ENCODE data around the gene AGRN.

Gene AGRN

DNA sequence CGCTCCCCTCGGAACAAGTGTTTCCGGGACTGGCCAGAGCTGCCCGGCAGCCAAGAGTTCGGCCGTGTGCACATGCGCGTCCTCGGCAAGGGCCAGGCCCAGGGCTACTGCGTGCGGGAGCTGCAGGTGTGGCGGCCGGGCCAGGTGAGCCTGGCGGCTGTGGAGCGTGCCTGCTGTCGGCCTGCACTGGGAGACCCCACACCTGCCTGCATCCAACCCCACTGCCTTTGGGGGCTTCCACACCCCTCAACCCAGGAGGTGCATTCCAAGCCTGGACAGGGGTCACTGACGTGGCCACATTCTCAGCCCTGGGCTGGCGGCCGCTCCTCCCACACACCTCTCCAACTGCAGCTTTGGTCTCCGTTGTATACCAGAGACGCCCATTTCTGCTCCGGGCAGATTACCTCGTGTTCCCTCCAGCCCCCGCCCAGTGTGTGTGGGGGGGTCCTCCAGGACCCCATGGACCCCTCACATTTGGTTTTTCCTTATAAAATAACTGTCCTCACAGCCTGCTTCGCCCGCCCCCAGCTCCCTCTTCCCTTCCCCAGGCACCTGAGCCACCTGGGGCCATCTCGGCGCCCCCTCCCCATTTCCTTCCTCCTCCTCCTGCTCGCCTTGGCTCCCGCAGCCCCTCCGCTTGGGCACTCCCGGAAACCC is 48.1 kb downstream of the AGRN start:
- TF ChIP-seq ZFX (IDR thresholded peaks at IDR 0.05) (no peak; the same call in 1 of the 2 replicates), CTCF (conservative IDR thresholded peaks at IDR 0.05) (no peak)
- peak overlapping the region; percentile 75 for H3K27ac ChIP-seq

- TF ChIP-seq CTCF (conservative IDR thresholded peaks at IDR 0.05) = no peak
- no peak for TF ChIP-seq ZFX (IDR thresholded peaks at IDR 0.05)
- peak overlapping the region; percentile 75 for H3K27ac ChIP-seq
Measured at GRCh38 chr1:1068517-1069055, 48.7 kb downstream of the AGRN start.

- TF ChIP-seq CTCF (conservative IDR thresholded peaks at IDR 0.05) = no peak
- TF ChIP-seq ZFX (IDR thresholded peaks at IDR 0.05) = no peak
- H3K27ac ChIP-seq = peak overlapping the region; percentile 75
Measured at GRCh38 chr1:1069056-1069710, 49.3 kb downstream of the AGRN start.

DNA sequence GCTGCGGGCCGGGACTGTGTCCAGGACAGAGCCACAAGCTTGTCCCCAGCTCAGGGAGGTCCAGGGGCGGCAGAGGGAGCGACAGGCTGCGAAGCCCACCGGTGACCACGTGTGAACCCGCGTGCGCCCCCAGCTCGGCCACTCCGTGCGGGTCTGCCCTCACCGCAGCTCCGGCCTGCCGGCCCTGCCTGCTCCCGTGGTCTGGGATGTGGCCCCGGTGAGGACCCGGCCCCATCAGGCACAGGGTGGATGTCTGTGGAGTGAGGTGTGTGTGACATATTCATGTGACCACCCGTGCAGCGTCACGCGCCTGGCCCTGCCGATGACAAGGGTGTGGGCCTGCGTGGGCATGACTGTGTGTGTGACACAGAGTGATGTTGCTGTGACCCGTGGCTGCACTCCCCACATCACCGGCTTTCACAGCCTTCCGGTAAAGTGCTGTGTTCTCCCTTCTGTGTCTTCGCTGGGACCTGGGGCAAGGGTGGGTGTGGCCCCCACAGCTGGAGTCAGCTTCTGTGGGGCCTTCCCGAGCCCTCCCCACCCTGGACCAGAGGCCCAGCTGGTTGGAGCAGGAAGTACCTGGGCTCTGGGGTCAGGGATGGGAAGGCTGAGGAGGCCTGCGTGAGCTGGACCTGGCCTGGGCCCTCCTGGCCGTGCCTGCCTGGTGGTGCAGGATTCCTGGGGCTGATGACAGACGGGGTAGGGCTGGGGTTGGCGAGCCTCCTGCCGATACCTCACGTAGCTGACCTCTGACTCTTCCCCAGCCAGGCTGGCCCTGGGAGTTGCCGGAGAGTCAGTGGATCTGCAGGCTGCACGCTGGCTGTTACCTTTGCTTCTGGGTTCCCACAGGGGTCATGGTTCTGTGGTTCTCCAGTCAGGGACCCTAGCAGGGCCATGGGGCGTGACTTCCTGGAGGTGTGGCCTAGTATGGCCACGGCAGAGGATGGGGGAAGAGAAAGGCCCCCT is 50.1 kb downstream of the AGRN start:
- TF ChIP-seq CTCF (conservative IDR thresholded peaks at IDR 0.05) (no peak), ZFX (IDR thresholded peaks at IDR 0.05) (no peak)
- peak overlapping the region; percentile 75 for H3K27ac ChIP-seq

DNA sequence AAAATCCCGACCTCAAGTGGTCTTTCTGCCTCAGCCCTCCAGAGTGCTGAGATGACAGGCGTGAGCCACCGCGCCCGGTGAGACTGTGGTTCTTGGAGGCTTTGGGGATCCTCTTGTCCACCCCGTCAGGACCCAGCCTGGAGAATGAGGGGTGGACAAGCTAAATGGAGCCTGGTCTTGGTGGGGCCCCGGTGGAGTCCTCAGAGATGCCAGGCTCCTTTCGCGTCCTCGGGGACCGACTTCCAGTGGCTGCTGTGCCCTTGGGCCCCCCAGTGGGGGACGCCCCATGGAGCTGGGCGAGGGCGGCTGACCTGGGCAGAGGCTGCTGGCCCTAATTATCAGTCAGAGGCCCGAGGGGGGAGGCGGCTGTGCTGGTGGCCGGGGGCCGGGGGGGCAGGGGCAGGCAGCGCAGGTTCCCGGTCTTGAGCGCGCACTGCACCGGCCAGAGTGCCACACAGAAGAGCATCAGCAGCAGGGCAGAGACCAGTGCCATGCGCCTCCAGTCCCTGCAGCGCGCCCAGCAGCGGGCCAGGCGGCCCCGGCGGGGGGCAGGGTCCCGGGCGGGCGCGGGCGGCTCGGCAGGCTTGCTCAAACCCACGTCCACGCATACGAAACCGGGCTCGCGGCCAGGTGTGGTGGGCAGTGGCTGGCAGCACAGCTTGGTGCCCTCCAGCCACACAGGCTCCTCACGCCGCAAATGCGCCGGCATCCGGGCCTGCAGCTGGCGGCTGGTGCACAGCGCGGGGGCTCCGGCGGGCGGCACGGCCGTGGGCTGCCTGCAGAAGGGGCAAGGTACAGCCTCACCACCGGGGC is 51.8 kb downstream of the AGRN start:
- TF ChIP-seq CTCF (conservative IDR thresholded peaks at IDR 0.05) = no peak
- TF ChIP-seq ZFX (IDR thresholded peaks at IDR 0.05) = no peak

GRCh38 chr1:1072299-1072848 is 52.5 kb downstream of the AGRN start:
- no peak overlapping the region; the same call in 1 of the 2 replicates for H3K27ac ChIP-seq
- TF ChIP-seq CTCF (conservative IDR thresholded peaks at IDR 0.05) (no peak), ZFX (IDR thresholded peaks at IDR 0.05) (no peak)

More for the DNA sequence above, 51.8 kb downstream of the AGRN start:
- no peak overlapping the region for H3K27ac ChIP-seq
